KMS-11 (cell line): ENCODE measurements around the gene CPLANE1.

Source experiments
- H2AFZ ChIP-seq: fragments of 200-600 bp; sonication (generic); 2 replicates; pipeline ENCODE4 v1.6.1; 2016; ENCODE audit warnings: antibody characterized with exemption, mixed run types, low read depth
- H3K27ac ChIP-seq: fragments of 200-600 bp; sonication (generic); 2 replicates; pipeline ENCODE4 v1.6.1; 2016; ENCODE audit warnings: mild to moderate bottlenecking, mixed run types
- H3K27me3 ChIP-seq: fragments of 200-600 bp; sonication (generic); 2 replicates; pipeline ENCODE4 v1.6.1; 2017; ENCODE audit warnings: mild to moderate bottlenecking, low read depth, mixed run types, moderate library complexity; ENCODE audit not compliant: insufficient read depth
- H3K36me3 ChIP-seq: fragments of 200-600 bp; sonication (generic); 2 replicates; pipeline ENCODE4 v1.6.1; 2017; ENCODE audit warnings: mild to moderate bottlenecking, mixed run types; ENCODE audit not compliant: insufficient read depth
- H3K4me1 ChIP-seq: fragments of 200-600 bp; sonication (generic); 2 replicates; pipeline ENCODE4 v1.6.1; 2016; ENCODE audit warnings: mild to moderate bottlenecking, low read depth, mixed run types; ENCODE audit not compliant: poor library complexity, severe bottlenecking
- H3K4me2 ChIP-seq: fragments of 200-600 bp; sonication (generic); 2 replicates; pipeline ENCODE4 v1.7.0; 2016; ENCODE audit warnings: mild to moderate bottlenecking, mixed run types
- H3K4me3 ChIP-seq: fragments of 200-600 bp; sonication (generic); IDR thresholded peaks from 2 replicates; pipeline ENCODE4 v1.6.1; 2017; ENCODE audit warnings: low read depth, low read length, mixed read lengths; ENCODE audit not compliant: insufficient read depth
- H3K79me2 ChIP-seq: fragments of 200-600 bp; sonication (generic); 2 replicates; pipeline ENCODE4 v1.6.1; 2016; ENCODE audit warnings: low read depth, mixed run types; ENCODE audit not compliant: insufficient read depth
- H3K9ac ChIP-seq: fragments of 200-600 bp; sonication (generic); 2 replicates; pipeline ENCODE4 v1.6.1; 2016; ENCODE audit warnings: mild to moderate bottlenecking, mixed run types
- H4K20me1 ChIP-seq: fragments of 200-600 bp; sonication (generic); 2 replicates; pipeline ENCODE4 v1.6.1; 2016; ENCODE audit warnings: mild to moderate bottlenecking, mixed run types; ENCODE audit not compliant: insufficient read depth
- CTCF ChIP-seq: fragments of 200-600 bp; sonication (generic); conservative IDR thresholded peaks from 2 replicates; pipeline ENCODE4 v1.6.1; 2017; ENCODE audit warnings: low read depth, mild to moderate bottlenecking, antibody characterized with exemption, low read length, moderate library complexity, mixed read lengths

Gene CPLANE1

DNA sequence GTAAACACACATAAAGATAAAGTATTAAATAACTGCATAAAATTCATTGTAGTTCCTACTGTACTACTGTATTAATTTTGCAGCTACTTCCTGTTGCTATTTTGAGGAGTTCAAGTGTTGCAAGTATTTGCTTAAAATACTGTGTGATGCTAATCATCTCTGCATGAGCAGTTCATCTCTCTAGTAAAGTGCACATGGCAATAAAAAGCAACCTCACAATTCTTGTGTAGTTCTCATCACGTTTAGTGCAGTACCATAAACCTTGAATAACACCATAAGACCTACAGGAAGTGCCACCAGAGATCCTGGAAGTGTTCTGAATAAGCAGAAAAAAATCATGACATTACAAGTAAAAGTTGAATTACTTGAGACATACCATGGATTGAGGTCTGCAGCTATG, 34.6 kb downstream of the CPLANE1 start:
- Histone ChIP-seq H3K27me3 (no peaks in the 10 kb centered on the region), H3K4me1 (peaks cover 3% of the 10 kb centered on the region), H3K4me3 (no peak overlapping the region), H3K27ac (no peak overlapping the region), H3K79me2 (no peaks in the 10 kb centered on the region), H3K4me2 (no peak overlapping the region), H3K36me3 (no peaks in the 10 kb centered on the region), H4K20me1 (no peaks in the 10 kb centered on the region), H3K9ac (no peak overlapping the region), H2AFZ (no peak overlapping the region)
- TF ChIP-seq CTCF = no peak

- Histone ChIP-seq H3K27ac (no peak overlapping the region), H3K4me1 (peaks cover 8% of the 10 kb centered on the region), H2AFZ (no peak overlapping the region), H3K9ac (no peak overlapping the region), H3K4me2 (no peak overlapping the region), H3K27me3 (no peaks in the 10 kb centered on the region), H4K20me1 (no peaks in the 10 kb centered on the region), H3K4me3 (no peak overlapping the region), H3K79me2 (no peaks in the 10 kb centered on the region), H3K36me3 (no peaks in the 10 kb centered on the region)
- no peak for TF ChIP-seq CTCF
Measured at GRCh38 chr5:37212096-37212495, 37.1 kb downstream of the CPLANE1 start.

DNA sequence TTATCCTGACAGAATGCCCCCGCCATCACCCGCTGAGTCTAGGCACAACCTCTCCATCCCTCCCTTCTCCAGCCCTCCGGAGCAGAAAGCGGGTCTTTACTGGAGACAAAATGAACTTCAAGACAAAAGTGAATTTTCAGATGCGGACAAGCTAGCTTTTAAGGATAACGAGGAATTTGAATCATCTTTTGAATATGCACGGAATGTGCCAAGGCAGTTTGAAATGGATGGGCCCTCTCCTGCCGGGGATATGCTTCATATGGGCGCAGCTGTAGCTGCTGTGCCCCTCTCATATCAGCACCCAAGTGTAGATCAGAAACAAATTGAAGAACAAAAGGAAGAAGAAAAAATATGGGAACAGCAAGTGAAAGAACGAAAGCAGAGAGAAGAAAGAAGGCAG, 37.5 kb downstream of the CPLANE1 start:
- H3K4me1 ChIP-seq = peaks cover 8% of the 10 kb centered on the region
- no peaks in the 10 kb centered on the region for H4K20me1 ChIP-seq
- no peak overlapping the region for H3K9ac ChIP-seq
- H3K4me3 ChIP-seq = no peak overlapping the region
- H3K27ac ChIP-seq = no peak overlapping the region
- no peaks in the 10 kb centered on the region for H3K79me2 ChIP-seq
- H3K36me3 ChIP-seq = no peaks in the 10 kb centered on the region
- H2AFZ ChIP-seq = no peak overlapping the region
- no peaks in the 10 kb centered on the region for H3K27me3 ChIP-seq
- H3K4me2 ChIP-seq = no peak overlapping the region
- no peak for TF ChIP-seq CTCF

GRCh38 chr5:37208883-37209797, 40.0 kb downstream of the CPLANE1 start:
- peaks cover 8% of the 10 kb centered on the region for H3K4me1 ChIP-seq
- H2AFZ ChIP-seq = peak overlapping the region; percentile 36; the same call in 1 of the 2 replicates
- no peak overlapping the region for H3K4me3 ChIP-seq
- H4K20me1 ChIP-seq = no peaks in the 10 kb centered on the region
- H3K9ac ChIP-seq = no peak overlapping the region
- peak overlapping the region; percentile 27 for H3K4me2 ChIP-seq
- no peak overlapping the region for H3K27ac ChIP-seq
- no peaks in the 10 kb centered on the region for H3K36me3 ChIP-seq
- H3K27me3 ChIP-seq = no peaks in the 10 kb centered on the region
- no peaks in the 10 kb centered on the region for H3K79me2 ChIP-seq
- no peak for TF ChIP-seq CTCF
